ENCODE measurements around the gene SLC11A1. TPM values are rescaled to one million over a fixed set of nuclear protein-coding genes. Genes with fewer than 3 reads are reported as not detected.

The SLC11A1 gene
- total and polyA plus RNA-seq, 2 of the 4 experiments (the other 2 are of a cell fraction): under 0.01 to 0.07 TPM

GRCh38 chr2:218431878-218432277 lies 49.8 kb downstream of the SLC11A1 start:
- Histone ChIP-seq H3K4me3 (ENCODE audit: insufficient read depth, low read depth, low read length) (no peak overlapping the region), H2BK20ac (ENCODE audit: low read depth, low read length) (no peak overlapping the region), H3K9me3 (ENCODE audit: control insufficient read depth, insufficient read depth, low read length) (no peaks in the 10 kb centered on the region), H4K8ac (ENCODE audit: low read depth in 2 of 2, low read length in 2 of 2) (no peak overlapping the region), H3K4me1 (ENCODE audit: control insufficient read depth, insufficient read depth, low read length) (peaks cover 2% of the 10 kb centered on the region; the same call in 1 of the 2 replicates), H3K36me3 (ENCODE audit: control insufficient read depth, insufficient read depth, low read length) (no peaks in the 10 kb centered on the region), H3K18ac (ENCODE audit: low read depth, low read length) (no peak overlapping the region), H3K14ac (replicated peaks; ENCODE audit: low read depth, low read length) (no peak overlapping the region), H4K5ac (ENCODE audit: low read depth, low read length) (no peak overlapping the region), H3K9ac (ENCODE audit: low read depth, low read length) (no peak overlapping the region), H3K56ac (ENCODE audit: extremely low read depth, insufficient read depth, low read length) (no peak overlapping the region), H3K4ac (ENCODE audit: low read depth, low read length) (no peak overlapping the region), H2AK5ac (ENCODE audit: low read depth, low read length) (no peak overlapping the region), H3K27ac (ENCODE audit: insufficient read depth, low read length) (no peak overlapping the region), H4K91ac (ENCODE audit: insufficient read depth, low read depth, low read length) (no peak overlapping the region), H3K27me3 (ENCODE audit: control insufficient read depth, insufficient read depth, low read length) (peaks cover 23% of the 10 kb centered on the region), H2BK120ac (ENCODE audit: low read depth, low read length) (no peak overlapping the region), H3K79me1 (ENCODE audit: low read depth in 1 of 2, low read length in 2 of 2) (no peaks in the 10 kb centered on the region), H3K23ac (ENCODE audit: low read depth, low read length) (no peak overlapping the region), H3K9me1 (ENCODE audit: insufficient read depth, low read length) (no peaks in the 10 kb centered on the region; the same call in 1 of the 2 replicates), H2BK5ac (ENCODE audit: low read depth, low read length, poor library complexity, severe bottlenecking) (no peak overlapping the region), H2BK15ac (ENCODE audit: low read depth, low read length) (no peak overlapping the region), H2AFZ (replicated peaks; ENCODE audit: low read length, poor library complexity) (no peak overlapping the region), H4K20me1 (ENCODE audit: insufficient read depth, low read length) (no peaks in the 10 kb centered on the region; the same call in 1 of the 2 replicates), H3K4me2 (ENCODE audit: low read depth, low read length) (no peak overlapping the region), H2AK9ac (replicated peaks; ENCODE audit: low read depth, low read length, poor library complexity) (no peak overlapping the region)
- TF ChIP-seq USF2 (IDR thresholded peaks at IDR 0.05; ENCODE audit: low read depth, low read length) (no peak), RAD21 (IDR thresholded peaks at IDR 0.05; ENCODE audit: low read length) (no peak), RCOR1 (IDR thresholded peaks at IDR 0.05; ENCODE audit: insufficient replicate concordance, low read length) (no peak)
- no TSS peak for BruUV-seq (replicated peaks)
- intact Hi-C loops (cut with micrococcal nuclease): no loop called here
- DNase-seq: no peak
- in situ Hi-C loops (cut with MboI; ENCODE audit: low sequenced_read_pairs): no loop called here
- ChIA-PET POLR2A (ENCODE audit: unreplicated experiment) (no interaction called here), CTCF (no interaction called here)
- dilution Hi-C loops (cut with HindIII; ENCODE audit: low sequenced_read_pairs, unreplicated experiment): no loop called here
- WGBS, 2 experiments (ENCODE audit: extremely low coverage in 2 of 2, insufficient read length in 1 of 2): 83% methylated on average over 6 of the region's 10 CpGs; no CpG with 5 or more reads in 1 of the 2 experiments
- no peak for ATAC-seq (ENCODE audit: low read depth)
